ENCODE results near the gene FNDC5.

Gene FNDC5

GRCh38 chr1:32816676-32817158 is 54.0 kb downstream of the FNDC5 start:
- no peak for DNase-seq (ENCODE audit: low read depth, low spot score)

GRCh38 chr1:32813941-32814739 is 56.6 kb downstream of the FNDC5 start:
- no peak for DNase-seq (ENCODE audit: low read depth, low spot score)

Measured in smooth muscle cell of the brain vasculature (primary cell).